Osteocyte (in vitro differentiated cells): ENCODE measurements around the gene PPP1R1B. TPM values are rescaled to one million over a fixed set of nuclear protein-coding genes. Genes with fewer than 3 reads are reported as not detected.

ENCODE experiments used
- DNase-seq: peaks from one replicate; pipeline ENCODE4 v3.0.0; 2021; ENCODE audit warnings: mixed read lengths; ENCODE audit not compliant: unreplicated experiment; ENCODE audit errors: extremely low spot score
- H3K27ac Mint-ChIP-seq: one replicate; pipeline ENCODE4 v1.8.0; 2021; ENCODE audit warnings: mild to moderate bottlenecking, mixed read lengths; ENCODE audit not compliant: unreplicated experiment
- H3K27me3 Mint-ChIP-seq: one replicate; pipeline ENCODE4 v1.8.0; 2021; ENCODE audit warnings: mixed read lengths; ENCODE audit not compliant: unreplicated experiment
- H3K36me3 Mint-ChIP-seq: one replicate; pipeline ENCODE4 v1.8.0; 2021; ENCODE audit warnings: mixed read lengths; ENCODE audit not compliant: unreplicated experiment
- H3K4me1 Mint-ChIP-seq: one replicate; pipeline ENCODE4 v1.8.0; 2021; ENCODE audit warnings: mixed read lengths; ENCODE audit not compliant: unreplicated experiment
- H3K4me3 Mint-ChIP-seq: one replicate; pipeline ENCODE4 v1.8.0; 2021; ENCODE audit warnings: mild to moderate bottlenecking, moderate library complexity, mixed read lengths; ENCODE audit not compliant: unreplicated experiment
- H3K9me3 Mint-ChIP-seq: one replicate; pipeline ENCODE4 v1.8.0; 2021; ENCODE audit warnings: mixed read lengths; ENCODE audit not compliant: unreplicated experiment
- total RNA-seq: library from RNA; stranded (reverse); gene quantifications from 2 replicates; pipeline ENCODE4 v1.2.1, GENCODE V29; 2021
- TF ChIP-seq, protein P1 (sequence below): fragments of 200-600 bp; sonication (generic); IDR thresholded peaks from 2 replicates; pipeline ENCODE4 v1.5.0; 2021; ENCODE audit warnings: antibody characterized with exemption, mild to moderate bottlenecking, moderate library complexity

The PPP1R1B gene
- total RNA-seq, 1 donor from 2014 or later, result 4.5 TPM

DNA sequence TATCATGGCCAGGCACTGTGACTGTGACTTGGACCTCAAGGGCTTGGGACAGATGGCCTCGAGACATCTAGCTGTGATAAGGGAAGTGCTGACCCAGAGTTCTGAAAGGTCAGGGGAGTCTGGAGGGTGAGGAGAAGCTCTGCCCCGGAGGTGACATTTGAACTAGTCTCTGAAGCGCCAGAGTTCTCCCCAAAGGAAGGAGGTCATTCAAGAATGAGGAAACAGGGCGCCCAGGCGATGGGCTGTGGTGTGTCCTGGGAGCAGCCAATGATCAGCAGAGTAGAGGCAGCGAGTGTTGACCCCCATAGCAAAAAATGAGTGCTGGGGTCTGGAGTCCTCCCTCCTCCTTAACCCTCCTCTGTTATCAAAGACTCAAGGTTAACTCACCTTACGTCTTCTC is 15.1 kb downstream of the PPP1R1B start:
- DNase-seq, result no peak
- Mint-ChIP-seq H3K36me3 (no peaks in the 10 kb centered on the region), H3K4me3 (no peak overlapping the region), H3K4me1 (peaks cover 50% of the 10 kb centered on the region), H3K9me3 (no peaks in the 10 kb centered on the region), H3K27me3 (no peaks in the 10 kb centered on the region), H3K27ac (no peak overlapping the region)
- TF ChIP-seq, protein P1, sequence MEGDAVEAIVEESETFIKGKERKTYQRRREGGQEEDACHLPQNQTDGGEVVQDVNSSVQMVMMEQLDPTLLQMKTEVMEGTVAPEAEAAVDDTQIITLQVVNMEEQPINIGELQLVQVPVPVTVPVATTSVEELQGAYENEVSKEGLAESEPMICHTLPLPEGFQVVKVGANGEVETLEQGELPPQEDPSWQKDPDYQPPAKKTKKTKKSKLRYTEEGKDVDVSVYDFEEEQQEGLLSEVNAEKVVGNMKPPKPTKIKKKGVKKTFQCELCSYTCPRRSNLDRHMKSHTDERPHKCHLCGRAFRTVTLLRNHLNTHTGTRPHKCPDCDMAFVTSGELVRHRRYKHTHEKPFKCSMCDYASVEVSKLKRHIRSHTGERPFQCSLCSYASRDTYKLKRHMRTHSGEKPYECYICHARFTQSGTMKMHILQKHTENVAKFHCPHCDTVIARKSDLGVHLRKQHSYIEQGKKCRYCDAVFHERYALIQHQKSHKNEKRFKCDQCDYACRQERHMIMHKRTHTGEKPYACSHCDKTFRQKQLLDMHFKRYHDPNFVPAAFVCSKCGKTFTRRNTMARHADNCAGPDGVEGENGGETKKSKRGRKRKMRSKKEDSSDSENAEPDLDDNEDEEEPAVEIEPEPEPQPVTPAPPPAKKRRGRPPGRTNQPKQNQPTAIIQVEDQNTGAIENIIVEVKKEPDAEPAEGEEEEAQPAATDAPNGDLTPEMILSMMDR, result no peak

DNA sequence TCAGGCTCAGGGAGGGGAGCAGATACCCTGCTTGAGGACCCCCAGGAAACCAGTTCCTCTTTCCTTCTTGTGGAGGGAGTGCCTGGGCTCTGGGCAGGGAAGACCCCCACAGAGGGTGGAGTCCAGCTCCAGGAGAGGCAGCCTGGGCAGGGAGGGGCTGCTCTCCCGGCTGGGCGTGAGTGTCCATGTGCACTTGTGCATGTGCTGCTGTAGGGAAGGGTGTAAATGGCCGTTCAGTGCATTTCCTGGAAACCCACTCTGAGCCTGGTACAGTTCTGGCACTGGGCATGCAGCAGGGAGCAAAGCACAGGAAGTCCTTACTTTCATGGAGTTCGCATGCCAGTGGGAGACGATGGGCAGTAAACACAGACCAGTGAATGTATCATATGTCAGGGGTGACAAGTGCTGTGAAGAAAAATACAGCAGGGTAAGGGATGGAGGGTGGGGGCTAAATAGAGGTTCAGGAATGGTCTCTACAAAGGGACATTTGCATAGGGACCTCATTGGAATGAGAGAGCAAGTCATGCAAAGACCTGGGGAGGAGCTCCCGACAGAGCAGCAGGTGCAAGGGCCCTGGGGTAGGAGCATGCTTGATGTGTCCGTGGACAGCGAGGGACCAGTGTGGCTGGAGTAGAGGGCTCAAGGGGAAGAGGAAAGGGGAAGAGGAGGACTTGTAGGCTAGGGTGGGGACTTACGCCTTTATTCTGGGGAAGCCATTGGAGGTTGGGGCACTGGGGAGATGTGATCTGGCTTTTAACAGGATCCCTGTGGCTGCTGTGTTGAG is 15.7 kb downstream of the PPP1R1B start:
- H3K36me3 Mint-ChIP-seq, result no peaks in the 10 kb centered on the region
- TF ChIP-seq, protein P1, result no peak
- H3K4me3 Mint-ChIP-seq, result no peak overlapping the region
- no peaks in the 10 kb centered on the region for H3K27me3 Mint-ChIP-seq
- peaks cover 52% of the 10 kb centered on the region for H3K4me1 Mint-ChIP-seq
- DNase-seq, result no peak
- H3K27ac Mint-ChIP-seq, result no peak overlapping the region
- no peaks in the 10 kb centered on the region for H3K9me3 Mint-ChIP-seq

DNA sequence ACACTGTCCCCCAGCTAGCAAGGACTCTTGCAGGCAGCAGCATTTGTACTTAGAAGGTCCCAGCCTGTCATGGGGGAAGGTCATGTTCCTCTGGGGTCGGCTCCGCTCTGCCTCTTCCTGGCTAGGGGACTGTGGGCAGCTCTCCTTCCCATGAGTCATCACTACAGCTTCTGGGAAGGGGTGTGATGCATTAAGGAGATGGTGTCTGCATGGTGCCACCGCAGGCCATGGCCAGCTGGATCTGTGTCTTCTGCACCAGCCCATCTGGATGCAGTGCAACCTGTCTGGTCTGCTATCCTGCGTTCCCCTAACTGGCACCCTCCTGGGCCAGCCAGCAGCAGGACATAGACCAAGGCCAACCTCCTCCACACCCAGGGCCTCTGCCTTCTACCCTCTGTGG is 16.5 kb downstream of the PPP1R1B start:
- H3K27me3 Mint-ChIP-seq, result no peaks in the 10 kb centered on the region

DNA sequence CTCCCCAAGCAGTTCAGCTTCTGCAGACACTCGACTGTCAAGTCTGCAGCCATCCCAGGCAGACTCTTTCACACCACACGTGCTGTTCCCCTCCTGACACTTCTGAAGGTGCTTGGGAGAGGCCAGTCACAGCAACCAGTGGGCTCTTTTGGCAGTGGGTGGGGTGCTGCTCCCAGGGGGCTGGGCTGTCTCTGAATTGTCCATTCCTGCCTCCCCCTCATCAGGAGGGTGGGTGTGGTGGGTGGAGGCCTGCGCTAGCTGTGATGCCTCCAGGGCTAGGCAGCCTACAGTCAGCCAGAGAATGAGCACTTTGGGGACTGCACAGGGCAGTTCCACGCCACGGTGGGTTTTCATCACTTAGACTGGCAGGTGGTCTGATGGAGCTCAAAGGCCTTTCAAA is 20.5 kb downstream of the PPP1R1B start:
- Mint-ChIP-seq H3K27ac (peak overlapping the region; percentile 10), H3K4me3 (no peak overlapping the region), H3K27me3 (no peaks in the 10 kb centered on the region), H3K4me1 (peaks cover 31% of the 10 kb centered on the region), H3K36me3 (peaks cover 7% of the 10 kb centered on the region), H3K9me3 (no peaks in the 10 kb centered on the region)
- DNase-seq, result no peak
- TF ChIP-seq, protein P1, result no peak

More for the DNA sequence above, 16.5 kb downstream of the PPP1R1B start:
- Mint-ChIP-seq H3K4me1 (peaks cover 45% of the 10 kb centered on the region), H3K4me3 (no peak overlapping the region), H3K36me3 (no peaks in the 10 kb centered on the region), H3K9me3 (no peaks in the 10 kb centered on the region), H3K27ac (peak overlapping the region; percentile 15)
- no peak for DNase-seq
- TF ChIP-seq, protein P1, result no peak

DNA sequence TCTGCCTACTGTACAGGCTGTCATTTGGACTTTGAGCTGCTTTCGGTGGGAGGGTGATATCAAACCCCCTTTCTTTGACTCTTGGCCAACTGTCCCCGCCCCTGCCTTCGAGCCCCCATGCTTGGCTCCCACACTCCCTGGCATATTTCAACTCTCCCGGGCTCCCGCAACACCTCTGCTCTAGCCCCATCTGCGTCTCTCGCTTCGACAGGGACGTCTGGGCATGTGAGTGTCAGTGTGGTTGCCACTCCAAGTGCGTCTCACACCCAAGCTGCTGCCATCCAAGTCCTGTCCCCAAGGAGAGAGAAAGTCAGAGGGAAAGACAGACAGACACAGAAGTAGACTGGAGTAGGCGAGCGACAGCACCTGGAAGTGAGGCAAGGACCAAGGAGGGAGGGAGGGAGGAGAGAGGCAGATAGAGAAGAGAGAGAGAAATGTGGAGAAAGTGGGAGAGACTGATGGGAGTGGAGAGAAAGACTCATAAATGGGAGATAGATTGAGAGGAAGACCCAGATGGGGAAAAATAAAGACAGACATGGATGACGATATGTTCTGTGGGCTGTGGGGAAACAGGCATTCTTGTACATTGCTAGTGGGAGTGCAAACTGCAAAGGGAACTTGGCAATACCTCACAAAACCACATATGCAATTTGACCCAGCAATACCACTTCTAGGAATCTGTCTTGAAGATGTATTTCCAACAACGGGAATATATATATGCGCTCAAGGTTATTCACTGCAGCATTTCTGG is 22.0 kb downstream of the PPP1R1B start:
- H3K36me3 Mint-ChIP-seq, result peaks cover 7% of the 10 kb centered on the region
- DNase-seq, result no peak
- H3K27ac Mint-ChIP-seq, result peak overlapping the region; percentile 5
- no peaks in the 10 kb centered on the region for H3K9me3 Mint-ChIP-seq
- no peaks in the 10 kb centered on the region for H3K27me3 Mint-ChIP-seq
- peaks cover 28% of the 10 kb centered on the region for H3K4me1 Mint-ChIP-seq
- TF ChIP-seq, protein P1, result no peak
- H3K4me3 Mint-ChIP-seq, result no peak overlapping the region
